Measurements from ENCODE around the gene GNA12.

DNA sequence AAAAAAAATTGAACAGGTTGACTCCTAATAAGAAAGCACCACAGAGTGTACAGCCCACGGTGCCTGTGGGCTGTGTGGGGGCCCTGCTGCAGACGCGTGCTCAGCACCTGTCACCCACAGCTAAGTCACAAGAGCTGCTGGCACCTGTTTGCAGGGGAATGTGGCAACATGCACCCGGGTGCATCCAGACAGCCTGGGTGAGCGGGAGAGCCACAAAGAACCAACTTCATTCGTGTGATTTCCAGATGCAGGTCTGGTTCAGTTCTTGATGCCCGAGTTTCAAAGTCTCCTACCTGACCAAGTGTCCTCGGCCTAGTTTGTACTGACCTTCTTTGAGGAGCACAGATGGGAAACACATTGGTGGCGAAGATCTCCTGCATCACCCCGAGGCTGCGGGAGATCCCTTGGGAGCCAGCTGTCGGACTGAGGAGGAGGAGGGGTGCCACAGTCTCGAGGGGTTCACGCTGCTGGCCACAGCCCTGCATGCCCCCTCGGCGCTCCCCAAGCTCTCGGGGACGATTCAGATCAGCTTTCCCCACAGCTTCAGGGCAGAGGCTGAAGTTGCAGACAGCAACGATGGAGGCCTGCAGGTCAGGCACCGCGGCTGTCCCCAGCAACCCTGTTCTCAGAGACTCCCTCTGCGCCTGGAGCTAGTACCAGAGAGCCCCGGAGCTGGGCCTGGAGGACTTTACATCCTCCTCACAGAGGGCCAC, 120.8 kb downstream of the GNA12 start:
- TF ChIP-seq, protein P1, sequence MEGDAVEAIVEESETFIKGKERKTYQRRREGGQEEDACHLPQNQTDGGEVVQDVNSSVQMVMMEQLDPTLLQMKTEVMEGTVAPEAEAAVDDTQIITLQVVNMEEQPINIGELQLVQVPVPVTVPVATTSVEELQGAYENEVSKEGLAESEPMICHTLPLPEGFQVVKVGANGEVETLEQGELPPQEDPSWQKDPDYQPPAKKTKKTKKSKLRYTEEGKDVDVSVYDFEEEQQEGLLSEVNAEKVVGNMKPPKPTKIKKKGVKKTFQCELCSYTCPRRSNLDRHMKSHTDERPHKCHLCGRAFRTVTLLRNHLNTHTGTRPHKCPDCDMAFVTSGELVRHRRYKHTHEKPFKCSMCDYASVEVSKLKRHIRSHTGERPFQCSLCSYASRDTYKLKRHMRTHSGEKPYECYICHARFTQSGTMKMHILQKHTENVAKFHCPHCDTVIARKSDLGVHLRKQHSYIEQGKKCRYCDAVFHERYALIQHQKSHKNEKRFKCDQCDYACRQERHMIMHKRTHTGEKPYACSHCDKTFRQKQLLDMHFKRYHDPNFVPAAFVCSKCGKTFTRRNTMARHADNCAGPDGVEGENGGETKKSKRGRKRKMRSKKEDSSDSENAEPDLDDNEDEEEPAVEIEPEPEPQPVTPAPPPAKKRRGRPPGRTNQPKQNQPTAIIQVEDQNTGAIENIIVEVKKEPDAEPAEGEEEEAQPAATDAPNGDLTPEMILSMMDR (IDR thresholded peaks at IDR 0.05; ENCODE audit: insufficient read depth, low read length, poor library complexity, severe bottlenecking) = no peak
- no peak for TF ChIP-seq EZH2phosphoT487 (conservative IDR thresholded peaks at IDR 0.05; ENCODE audit: low read length)

Data from SU-DHL-6 (cell line).